ENCODE measurements around the gene RNF208.

GRCh38 chr9:137211532-137211931 lies 10.5 kb downstream of the RNF208 start:
- no peak for TF ChIP-seq CTCF (IDR thresholded peaks at IDR 0.05)
- TF ChIP-seq POLR2A (IDR thresholded peaks at IDR 0.05): no peak

All from breast epithelium (tissue), 3 donors.